Prostate gland (tissue), 2 donors: ENCODE measurements around the gene CHN1. TPM values are rescaled to one million over a fixed set of nuclear protein-coding genes. Genes with fewer than 3 reads are reported as not detected.
A peak's percentile ranks its signal among the peaks of the same experiment; 100 is the strongest.

ENCODE experiments used
- DNase-seq: peaks from one replicate; pipeline ENCODE4 v3.0.0-alpha.2; 2019; ENCODE audit warnings: low spot score
- H3K27ac ChIP-seq, 2 donors: fragments of 200-600 bp; sonication (generic); 2 replicates each; pipeline ENCODE4 v1.5.1; 2017 to 2019
- H3K27me3 ChIP-seq: fragments of 200-600 bp; sonication (generic); replicated peaks from 2 replicates; pipeline ENCODE4 v1.5.1; 2019; ENCODE audit not compliant: insufficient read depth
- H3K36me3 ChIP-seq, 2 donors: fragments of 200-600 bp; sonication (generic); 1 replicate in 1 of 2; 2 replicates in 1 of 2; pipeline versions ENCODE4 v1.5.1 to v1.8.1; 2017 to 2019
- H3K4me1 ChIP-seq: fragments of 200-600 bp; sonication (generic); replicated peaks from 2 replicates; pipeline ENCODE4 v1.5.1; 2019
- H3K4me3 ChIP-seq, 2 donors: fragments of 200-600 bp; sonication (generic); 2 replicates each; pipeline ENCODE4 v1.5.1; 2017 to 2019
- H3K9me3 ChIP-seq: fragments of 200-600 bp; sonication (generic); 2 replicates; pipeline ENCODE4 v1.5.1; 2017
- CTCF ChIP-seq, 4 experiments: fragments of 200-600 bp in 2 of 4; fragments of 450-650 bp in 2 of 4; sonication (generic) in 2 of 4; IDR thresholded peaks; 1 replicate in 3 of 4; 2 replicates in 1 of 4; pipeline ENCODE4 v1.5.1; 2016 to 2019; ENCODE audit warnings: antibody characterized with exemption in 4 of 4, mild to moderate bottlenecking in 2 of 4, moderate library complexity in 2 of 4
- POLR2A ChIP-seq: fragments of 450-650 bp; IDR thresholded peaks from one replicate; pipeline ENCODE4 v1.6.1; 2016; ENCODE audit warnings: antibody characterized with exemption, mild to moderate bottlenecking
- POLR2AphosphoS5 ChIP-seq: sonication (generic); formaldehyde crosslinking; IDR thresholded peaks from one replicate; pipeline ENCODE4 v1.6.1; 2017; ENCODE audit warnings: antibody characterized with exemption
- WGBS: methylation state at CpG from one replicate; pipeline ENCODE4 v1.1.5; 2018; 5-methylcytosine and 5-hydroxymethylcytosine counted together
- intact Hi-C: fragments of 100-400 bp; cut with DNase I; formaldehyde crosslinking; loops from one replicate; pipeline ENCODE4 v1.14.2; 2022
- total RNA-seq, 2 donors: library from RNA; depleted of rRNA; stranded (reverse); fragments of >200 nt; gene quantifications; one replicate each; pipeline ENCODE4 v1.1.0, GENCODE V29; 2016

Gene CHN1
- total RNA-seq, 2 donors from 2014 or later: 7.8 to 20.1 TPM

GRCh38 chr2:174903264-174903556, 102.0 kb downstream of the CHN1 start:
- no peak for DNase-seq
- Histone ChIP-seq H3K9me3 (no peaks in the 10 kb centered on the region), H3K27ac (no peak overlapping the region), H3K36me3 (no peaks in the 10 kb centered on the region), H3K4me1 (no peaks in the 10 kb centered on the region), H3K27me3 (no peaks in the 10 kb centered on the region), H3K4me3 (no peak overlapping the region)
- 54% methylated on average over 1 of the region's 1 CpG for WGBS
- intact Hi-C loops: no loop called here
- TF ChIP-seq POLR2A (no peak), POLR2AphosphoS5 (no peak)

- no peak for TF ChIP-seq CTCF (IDR thresholded peaks at IDR 0.05)
- TF ChIP-seq POLR2A: no peak
- no peak for TF ChIP-seq POLR2AphosphoS5
- H3K27me3 ChIP-seq: no peaks in the 10 kb centered on the region
- intact Hi-C loops: no loop called here
- H3K9me3 ChIP-seq: no peaks in the 10 kb centered on the region
- H3K27ac ChIP-seq: no peak overlapping the region
- no peak for DNase-seq
- H3K36me3 ChIP-seq: no peaks in the 10 kb centered on the region
- H3K4me3 ChIP-seq: no peak overlapping the region
- no peaks in the 10 kb centered on the region for H3K4me1 ChIP-seq
- whole genome bisulfite sequencing: 51% methylated on average over 3 of the region's 3 CpGs
Observed at GRCh38 chr2:174902506-174903263, 102.5 kb downstream of the CHN1 start.

GRCh38 chr2:174901075-174901474, 104.1 kb downstream of the CHN1 start:
- 62% methylated on average over 4 of the region's 4 CpGs for WGBS
- no peak for DNase-seq
- H3K27ac ChIP-seq: peak overlapping the region in 1 of 2 donors; percentile 35

GRCh38 chr2:174897286-174897685, 107.9 kb downstream of the CHN1 start:
- no peaks in the 10 kb centered on the region for H3K4me1 ChIP-seq
- intact Hi-C loops: no loop called here
- no peak for DNase-seq

More at GRCh38 chr2:174901075-174901474, 104.1 kb downstream of the CHN1 start:
- intact Hi-C loops: no loop called here
- TF ChIP-seq POLR2AphosphoS5 (no peak), CTCF (IDR thresholded peaks at IDR 0.05) (no peak), POLR2A (no peak)
- Histone ChIP-seq H3K27me3 (no peaks in the 10 kb centered on the region), H3K9me3 (no peaks in the 10 kb centered on the region), H3K4me3 (no peak overlapping the region), H3K36me3 (no peaks in the 10 kb centered on the region), H3K4me1 (no peaks in the 10 kb centered on the region)

GRCh38 chr2:174893018-174893417, 112.2 kb downstream of the CHN1 start:
- Histone ChIP-seq H3K27me3 (no peaks in the 10 kb centered on the region), H3K4me3 (no peak overlapping the region), H3K36me3 (no peaks in the 10 kb centered on the region), H3K9me3 (no peaks in the 10 kb centered on the region), H3K4me1 (no peaks in the 10 kb centered on the region), H3K27ac (no peak overlapping the region)
- intact Hi-C loops: no loop called here
- no peak for DNase-seq
- TF ChIP-seq POLR2A: no peak
- no peak for TF ChIP-seq POLR2AphosphoS5
- TF ChIP-seq CTCF (IDR thresholded peaks at IDR 0.05): no peak
- 95% methylated on average over 1 of the region's 1 CpG for WGBS

More at GRCh38 chr2:174897286-174897685, 107.9 kb downstream of the CHN1 start:
- Histone ChIP-seq H3K36me3 (no peaks in the 10 kb centered on the region), H3K9me3 (no peaks in the 10 kb centered on the region), H3K27me3 (no peaks in the 10 kb centered on the region), H3K4me3 (no peak overlapping the region), H3K27ac (no peak overlapping the region)
- 31% methylated on average over 6 of the region's 6 CpGs for WGBS
- no peak for TF ChIP-seq POLR2AphosphoS5
- no peak for TF ChIP-seq POLR2A
- no peak for TF ChIP-seq CTCF (IDR thresholded peaks at IDR 0.05)
